Head of caudate nucleus (tissue), 42 donors: ENCODE data around the gene TREML2.
"Not testable (repeated sequence)": the region's sequence is repeated elsewhere in the genome, so short reads cannot be mapped to it uniquely, and the experiment has no call there.

ENCODE experiments used
- DNase-seq, 42 donors: peaks; one replicate each; pipeline versions ENCODE4 v3.0.0 to v3.0.0-alpha.2; 2020 to 2021; ENCODE audit warnings: mixed read lengths in 7 of 42
- intact Hi-C: fragments of 100-400 bp; cut with DNase I; formaldehyde crosslinking; loops from one replicate; pipeline ENCODE4 v1.15.0; 2022

TREML2 gene

GRCh38 chr6:41214559-41215238 is 13.8 kb upstream of the TREML2 start:
- no peak for DNase-seq
- intact Hi-C loops: no loop called here

GRCh38 chr6:41209547-41210320 is 8.8 kb upstream of the TREML2 start:
- intact Hi-C loops: no loop called here
- DNase-seq: no peak

GRCh38 chr6:41208439-41209106 is 7.6 kb upstream of the TREML2 start:
- intact Hi-C loops: no loop called here
- DNase-seq: no peak

- no peak for DNase-seq
- intact Hi-C loops: no loop called here
Measured at GRCh38 chr6:41204156-41204555, 3.2 kb upstream of the TREML2 start.

- DNase-seq: no peak
Measured at GRCh38 chr6:41201764-41202173, 820 bp upstream of the TREML2 start.

GRCh38 chr6:41200296-41200900 is 551 bp downstream of the TREML2 start:
- intact Hi-C loops: no loop called here

More at GRCh38 chr6:41201764-41202173, 820 bp upstream of the TREML2 start:
- intact Hi-C loops: no loop called here

GRCh38 chr6:41199552-41200246 is 1.2 kb downstream of the TREML2 start:
- intact Hi-C loops: no loop called here
- DNase-seq: no peak

More at GRCh38 chr6:41200296-41200900, 551 bp downstream of the TREML2 start:
- DNase-seq: peak in 6 of 42 donors; percentile 19 to 44 (median 34)

- intact Hi-C loops: no loop called here
- DNase-seq: no peak
Measured at GRCh38 chr6:41197234-41197633, 3.7 kb downstream of the TREML2 start.

- no peak for DNase-seq
- intact Hi-C loops: no loop called here
Measured at GRCh38 chr6:41194386-41194785, 6.6 kb downstream of the TREML2 start.

GRCh38 chr6:41193884-41194283 is 7.1 kb downstream of the TREML2 start:
- DNase-seq: no peak
- intact Hi-C loops: no loop called here

GRCh38 chr6:41193171-41193734 is 7.7 kb downstream of the TREML2 start:
- DNase-seq: no peak

GRCh38 chr6:41191569-41191968 is 9.4 kb downstream of the TREML2 start:
- intact Hi-C loops: no loop called here
- peak in 4 of 42 donors; percentile 21 to 51 (median 33) for DNase-seq

More at GRCh38 chr6:41193171-41193734, 7.7 kb downstream of the TREML2 start:
- intact Hi-C loops: no loop called here

- intact Hi-C loops: no loop called here
- no peak for DNase-seq
Measured at GRCh38 chr6:41190791-41191190, 10.2 kb downstream of the TREML2 start.

- DNase-seq: no peak
- intact Hi-C loops: no loop called here
Measured at GRCh38 chr6:41189967-41190366, 11.0 kb downstream of the TREML2 start.

- DNase-seq, intact Hi-C loops: not testable (repeated sequence)
Measured at GRCh38 chr6:41189046-41189445, 11.9 kb downstream of the TREML2 start.

GRCh38 chr6:41187924-41188886 is 12.7 kb downstream of the TREML2 start:
- intact Hi-C loops: no loop called here
- no peak for DNase-seq

GRCh38 chr6:41186031-41186562 is 14.9 kb downstream of the TREML2 start:
- intact Hi-C loops: no loop called here
- DNase-seq: no peak
